Aorta (tissue), 5 donors: ENCODE measurements around the gene HAND2. TPM values are rescaled to one million over a fixed set of nuclear protein-coding genes. Genes with fewer than 3 reads are reported as not detected.
A peak's percentile ranks its signal among the peaks of the same experiment; 100 is the strongest.

Experiments used
- ATAC-seq: fragments of 200-7000 bp; cut with Tn5 transposase; one replicate; pipeline ENCODE4 v1.9.1; 2022; ENCODE audit warnings: moderate library complexity; ENCODE audit not compliant: low FRiP score
- DNase-seq, 2 donors: peaks; one replicate each; pipeline ENCODE4 v3.0.0-alpha.2; 2020
- H3K27ac ChIP-seq, 2 donors: one replicate each; pipeline ENCODE4 v1.5.1; 2013; ENCODE audit warnings: low read length in 2 of 2, mild to moderate bottlenecking in 2 of 2, moderate library complexity in 2 of 2, control low read depth in 1 of 2, inconsistent platforms in 1 of 2, low read depth in 1 of 2
- H3K27me3 ChIP-seq, 2 donors: one replicate each; pipeline ENCODE4 v1.6.1; 2013; ENCODE audit warnings: control low read depth in 1 of 2, low read length in 1 of 2, mild to moderate bottlenecking in 1 of 2, moderate library complexity in 1 of 2; ENCODE audit not compliant: insufficient read depth in 2 of 2, control insufficient read depth in 1 of 2
- H3K36me3 ChIP-seq, 2 donors: one replicate each; pipeline ENCODE4 v1.6.1; 2013; ENCODE audit warnings: control low read depth in 1 of 2, low read length in 1 of 2, mild to moderate bottlenecking in 1 of 2; ENCODE audit not compliant: insufficient read depth in 2 of 2, control insufficient read depth in 1 of 2
- H3K4me1 ChIP-seq, 2 donors: one replicate each; pipeline ENCODE4 v1.6.1; 2013; ENCODE audit warnings: low read length in 2 of 2, control low read depth in 1 of 2, mild to moderate bottlenecking in 1 of 2, moderate library complexity in 1 of 2; ENCODE audit not compliant: insufficient read depth in 2 of 2, control insufficient read depth in 1 of 2
- H3K4me3 ChIP-seq, 2 donors: one replicate each; pipeline ENCODE4 v1.5.1; 2013; ENCODE audit warnings: low read length in 2 of 2, control low read depth in 1 of 2, mild to moderate bottlenecking in 1 of 2
- H3K9me3 ChIP-seq: one replicate; pipeline ENCODE4 v1.6.1; 2013; ENCODE audit warnings: mild to moderate bottlenecking, low read length; ENCODE audit not compliant: control insufficient read depth
- WGBS, 2 donors: extraction: QIAGEN DNeasy Blood & Tissue Kit; methylation state at CpG; one replicate each; pipeline ENCODE4 v1.1.7; 2013; 5-methylcytosine and 5-hydroxymethylcytosine counted together
- intact Hi-C, 2 donors: fragments of 100-400 bp; cut with DNase I; formaldehyde crosslinking; loops; one replicate each; pipeline versions ENCODE4 v1.14.2 to v1.15.0; 2022
- polyA plus RNA-seq, 2 donors: library from polyadenylated mRNA; stranded (reverse); fragments of 200-250 nt; gene quantifications; one replicate each; pipeline ENCODE4 v1.2.3, GENCODE V29; 2013
- total RNA-seq, 2 donors: library from RNA; stranded (reverse); fragmentation: NEBNext Ultra II Directional; extraction: Animal tissue kit (Norgen Biotek cat#: 25700); gene quantifications; one replicate each; pipeline ENCODE4 v1.2.1, GENCODE V29; 2021
- donor health status: healthy with polysubstance abuse.
- donor health status: Bipolar disorder and iron deficiency.
- donor health status: DM: no; HTN: no; CAD: no.
- donor health status: DM: no; HTN: no; CAD: no.
- donor health status: DM: yes; HTN: yes; CAD: no.

The HAND2 gene
- total and polyA plus RNA-seq, 4 donors, result 5.2 to 36.7 (median 18.3) TPM

GRCh38 chr4:173538909-173539445 lies 8.9 kb upstream of the HAND2 start:
- ATAC-seq (no peak), DNase-seq (no peak)
- Histone ChIP-seq H3K4me1 (peaks cover 0 to 5% of the 10 kb centered on the region in 2 donors), H3K4me3 (peak overlapping the region; percentile 57 to 72), H3K27ac (peak overlapping the region in 1 of 2 donors; percentile 82), H3K36me3 (no peaks in the 10 kb centered on the region), H3K27me3 (no peaks in the 10 kb centered on the region), H3K9me3 (no peaks in the 10 kb centered on the region)
- intact Hi-C loops, result no loop called here
- WGBS, 2 donors, result 4 to 5% methylated on average over 15 of the region's 15 CpGs

- intact Hi-C loops, result no loop called here
- 10 to 13% methylated on average over 53 to 60 of the region's 60 CpGs for WGBS, 2 donors
- Histone ChIP-seq H3K4me1 (peaks cover 0 to 3% of the 10 kb centered on the region in 2 donors), H3K9me3 (no peaks in the 10 kb centered on the region), H3K27ac (peak overlapping the region; percentile 47 to 82), H3K36me3 (no peaks in the 10 kb centered on the region), H3K27me3 (no peaks in the 10 kb centered on the region), H3K4me3 (peak overlapping the region; percentile 57 to 72)
- ATAC-seq (peak; percentile 67), DNase-seq (peak; percentile 68 to 82)
These were observed 8.3 kb upstream of the HAND2 start for GRCh38 chr4:173538148-173538908.

GRCh38 chr4:173537613-173538147 lies 7.7 kb upstream of the HAND2 start:
- Histone ChIP-seq H3K27me3 (no peaks in the 10 kb centered on the region), H3K4me1 (no peaks in the 10 kb centered on the region), H3K9me3 (no peaks in the 10 kb centered on the region), H3K36me3 (no peaks in the 10 kb centered on the region), H3K27ac (peak overlapping the region; percentile 47 to 82), H3K4me3 (peak overlapping the region; percentile 57 to 72)
- WGBS, 2 donors, result 40 to 57% methylated on average over 21 of the region's 21 CpGs
- intact Hi-C loops, result no loop called here
- ATAC-seq (no peak), DNase-seq (no peak)

GRCh38 chr4:173536808-173537429 lies 6.9 kb upstream of the HAND2 start:
- peak overlapping the region in 1 of 2 donors; percentile 74 for H3K27ac ChIP-seq
- no peak for DNase-seq
- no peaks in the 10 kb centered on the region for H3K27me3 ChIP-seq
- H3K4me1 ChIP-seq, result no peaks in the 10 kb centered on the region
- H3K36me3 ChIP-seq, result no peaks in the 10 kb centered on the region
- intact Hi-C loops, result no loop called here
- WGBS, 2 donors, result 70 to 84% methylated on average over 12 of the region's 12 CpGs
- no peaks in the 10 kb centered on the region for H3K9me3 ChIP-seq
- ATAC-seq, result no peak
- H3K4me3 ChIP-seq, result no peak overlapping the region

- DNase-seq (no peak), ATAC-seq (no peak)
- Histone ChIP-seq H3K4me3 (peak overlapping the region in 1 of 2 donors; percentile 5), H3K9me3 (no peaks in the 10 kb centered on the region), H3K27ac (no peak overlapping the region), H3K4me1 (no peaks in the 10 kb centered on the region), H3K27me3 (no peaks in the 10 kb centered on the region), H3K36me3 (no peaks in the 10 kb centered on the region)
- intact Hi-C loops, result no loop called here
- 49 to 76% methylated on average over 5 of the region's 5 CpGs for WGBS, 2 donors
These were observed 5.9 kb upstream of the HAND2 start for GRCh38 chr4:173535957-173536356.

- Histone ChIP-seq H3K27ac (no peak overlapping the region), H3K9me3 (no peaks in the 10 kb centered on the region), H3K4me1 (no peaks in the 10 kb centered on the region), H3K27me3 (no peaks in the 10 kb centered on the region), H3K36me3 (no peaks in the 10 kb centered on the region), H3K4me3 (peak overlapping the region in 1 of 2 donors; percentile 5)
- ATAC-seq (no peak), DNase-seq (no peak)
- 70 to 87% methylated on average over 9 of the region's 9 CpGs for WGBS, 2 donors
- intact Hi-C loops, result no loop called here
These were observed 5.3 kb upstream of the HAND2 start for GRCh38 chr4:173535165-173535902.

- Histone ChIP-seq H3K27ac (peak overlapping the region in 1 of 2 donors; percentile 6), H3K4me1 (no peaks in the 10 kb centered on the region), H3K9me3 (no peaks in the 10 kb centered on the region), H3K4me3 (no peak overlapping the region), H3K27me3 (no peaks in the 10 kb centered on the region), H3K36me3 (no peaks in the 10 kb centered on the region)
- WGBS, 2 donors, result 54 to 70% methylated on average over 1 of the region's 1 CpG
- ATAC-seq (no peak), DNase-seq (no peak)
- intact Hi-C loops, result loop anchor here in 1 of 2 donors (5.0 kb wide), 1 partner anchor 53 kb away; no protein-coding TSS in a partner anchor
These were observed 4.4 kb upstream of the HAND2 start for GRCh38 chr4:173534434-173534833.

GRCh38 chr4:173532725-173533511 lies 2.9 kb upstream of the HAND2 start:
- no peak for DNase-seq
- 56 to 67% methylated on average over 4 of the region's 4 CpGs for WGBS, 2 donors
- H3K4me3 ChIP-seq, result no peak overlapping the region
- H3K27ac ChIP-seq, result peak overlapping the region in 1 of 2 donors; percentile 41
- H3K36me3 ChIP-seq, result no peaks in the 10 kb centered on the region
- H3K4me1 ChIP-seq, result no peaks in the 10 kb centered on the region
- no peak for ATAC-seq
- H3K9me3 ChIP-seq, result no peaks in the 10 kb centered on the region
- intact Hi-C loops, result loop anchor here in 1 of 2 donors (5.0 kb wide), 1 partner anchor 54 kb away; no protein-coding TSS in a partner anchor
- no peaks in the 10 kb centered on the region for H3K27me3 ChIP-seq
